PC-3 (cell line): ENCODE results near the gene ZBTB48. TPM values are rescaled to one million over a fixed set of nuclear protein-coding genes. Genes with fewer than 3 reads are reported as not detected.

ENCODE experiments used
- ATAC-seq: fragments of 200-7000 bp; cut with Tn5 transposase; 2 replicates; pipeline ENCODE4 v1.9.1; 2020; ENCODE audit warnings: mild to moderate bottlenecking, moderate library complexity
- BruUV-seq: library from RNA; stranded (reverse); fragments of 400-500 nt; replicated peaks from 2 replicates; lab custom pipeline; 2021; lab: Mats Ljungman, UMichigan
- CTCF ChIA-PET: fragments of 300-600 bp; sonication (Branson Sonifier 250); formaldehyde crosslinking; loops from one replicate; lab custom pipeline; 2022; ENCODE audit warnings: antibody characterized with exemption; lab: Charles Lee
- POLR2A ChIA-PET: fragments of 300-600 bp; sonication (Branson Sonifier 250); formaldehyde crosslinking; loops from one replicate; lab custom pipeline; 2022; ENCODE audit warnings: antibody characterized with exemption; ENCODE audit not compliant: unreplicated experiment; lab: Charles Lee
- DNase-seq: peaks from one replicate; pipeline ENCODE4 v3.0.0-alpha.2; 2015
- H2AFZ ChIP-seq: fragments of 300-600 bp; sonication (generic); 2 replicates; pipeline ENCODE4 v1.6.0; 2016; ENCODE audit warnings: antibody characterized with exemption, low read length
- H3F3A ChIP-seq: fragments of 300-600 bp; sonication (generic); one replicate; pipeline ENCODE4 v1.6.0; 2017; ENCODE audit warnings: antibody characterized with exemption, low read length, control low read depth, mild to moderate bottlenecking; ENCODE audit not compliant: unreplicated experiment
- H3K27ac ChIP-seq: fragments of 300-600 bp; sonication (generic); 2 replicates; pipeline ENCODE4 v1.5.1; 2016; ENCODE audit warnings: mild to moderate bottlenecking, low read length
- H3K27me3 ChIP-seq: fragments of 300-600 bp; sonication (generic); 2 replicates; pipeline ENCODE4 v1.6.1; 2016; ENCODE audit warnings: low read length, mixed read lengths
- H3K36me3 ChIP-seq: fragments of 300-600 bp; sonication (generic); 2 replicates; pipeline ENCODE4 v1.6.1; 2016; ENCODE audit warnings: low read depth, mixed run types, low read length, mixed read lengths
- H3K4me1 ChIP-seq: fragments of 300-600 bp; sonication (generic); 2 replicates; pipeline ENCODE4 v1.5.1; 2016; ENCODE audit warnings: low read length; ENCODE audit not compliant: insufficient read depth
- H3K4me2 ChIP-seq: fragments of 300-600 bp; sonication (generic); 2 replicates; pipeline ENCODE4 v1.6.0; 2016; ENCODE audit warnings: low read length
- H3K4me3 ChIP-seq: fragments of 300-600 bp; sonication (generic); 2 replicates; pipeline ENCODE4 v1.5.1; 2016; ENCODE audit warnings: mild to moderate bottlenecking, low read length, mixed read lengths
- H3K79me2 ChIP-seq: fragments of 300-600 bp; sonication (generic); 2 replicates; pipeline ENCODE4 v1.6.1; 2017; ENCODE audit warnings: low read length, mixed read lengths
- H3K9ac ChIP-seq: fragments of 300-600 bp; sonication (generic); 2 replicates; pipeline ENCODE4 v1.6.0; 2016; ENCODE audit warnings: mild to moderate bottlenecking, low read length
- H3K9me2 ChIP-seq: fragments of 300-600 bp; sonication (generic); replicated peaks from 2 replicates; pipeline ENCODE4 v1.6.1; 2016; ENCODE audit warnings: mixed run types, low read length, mixed read lengths
- H3K9me3 ChIP-seq: fragments of 300-600 bp; sonication (generic); 2 replicates; pipeline ENCODE4 v1.6.1; 2016; ENCODE audit warnings: low read length, mixed read lengths
- H4K20me1 ChIP-seq: fragments of 300-600 bp; sonication (generic); 2 replicates; pipeline ENCODE4 v1.6.1; 2016; ENCODE audit warnings: low read length, mixed read lengths
- EZH2 ChIP-seq: fragments of 300-600 bp; sonication (generic); IDR thresholded peaks from one replicate; pipeline ENCODE4 v1.6.1; 2017; ENCODE audit warnings: antibody characterized with exemption, mild to moderate bottlenecking, low read length; ENCODE audit not compliant: unreplicated experiment
- EZH2phosphoT487 ChIP-seq: fragments of 300-600 bp; sonication (generic); IDR thresholded peaks from 2 replicates; pipeline ENCODE4 v1.6.1; 2018; ENCODE audit warnings: mild to moderate bottlenecking, antibody characterized with exemption, low read length, borderline replicate concordance
- intact Hi-C: fragments of 100-400 bp; cut with micrococcal nuclease; formaldehyde crosslinking; loops from 2 replicates; pipeline ENCODE4 v1.9.0; 2023
- total RNA-seq: library from RNA; depleted of rRNA; stranded (reverse); fragments of >200 nt; gene quantifications from 2 replicates; pipeline ENCODE4 v1.2.3, GENCODE V29; 2014
- TF ChIP-seq, protein P1 (sequence below): fragments of 300-600 bp; sonication (generic); conservative IDR thresholded peaks from 2 replicates; pipeline ENCODE4 v1.5.1; 2017; ENCODE audit warnings: antibody characterized with exemption, low read depth, mild to moderate bottlenecking, low read length

The ZBTB48 gene
- total RNA-seq, 1 experiment from 2014 or later = 47.2 TPM

- DNase-seq = no peak
- Histone ChIP-seq H3K9ac (no peak overlapping the region), H3K27ac (no peak overlapping the region), H4K20me1 (0 out of 2 replicates have a peak, but pooled peaks cover 3% of the 10 kb centered on the region), H3K4me2 (no peak overlapping the region), H3K4me3 (no peak overlapping the region), H3K79me2 (peaks cover 54% of the 10 kb centered on the region), H3K27me3 (no peaks in the 10 kb centered on the region), H3F3A (peaks cover 5% of the 10 kb centered on the region), H3K9me2 (no peaks in the 10 kb centered on the region), H3K4me1 (peaks cover 13% of the 10 kb centered on the region), H3K36me3 (peaks cover 45% of the 10 kb centered on the region), H3K9me3 (no peaks in the 10 kb centered on the region), H2AFZ (no peak overlapping the region)
- no peak for TF ChIP-seq EZH2
- TF ChIP-seq EZH2phosphoT487 = no peak
- TF ChIP-seq, protein P1, sequence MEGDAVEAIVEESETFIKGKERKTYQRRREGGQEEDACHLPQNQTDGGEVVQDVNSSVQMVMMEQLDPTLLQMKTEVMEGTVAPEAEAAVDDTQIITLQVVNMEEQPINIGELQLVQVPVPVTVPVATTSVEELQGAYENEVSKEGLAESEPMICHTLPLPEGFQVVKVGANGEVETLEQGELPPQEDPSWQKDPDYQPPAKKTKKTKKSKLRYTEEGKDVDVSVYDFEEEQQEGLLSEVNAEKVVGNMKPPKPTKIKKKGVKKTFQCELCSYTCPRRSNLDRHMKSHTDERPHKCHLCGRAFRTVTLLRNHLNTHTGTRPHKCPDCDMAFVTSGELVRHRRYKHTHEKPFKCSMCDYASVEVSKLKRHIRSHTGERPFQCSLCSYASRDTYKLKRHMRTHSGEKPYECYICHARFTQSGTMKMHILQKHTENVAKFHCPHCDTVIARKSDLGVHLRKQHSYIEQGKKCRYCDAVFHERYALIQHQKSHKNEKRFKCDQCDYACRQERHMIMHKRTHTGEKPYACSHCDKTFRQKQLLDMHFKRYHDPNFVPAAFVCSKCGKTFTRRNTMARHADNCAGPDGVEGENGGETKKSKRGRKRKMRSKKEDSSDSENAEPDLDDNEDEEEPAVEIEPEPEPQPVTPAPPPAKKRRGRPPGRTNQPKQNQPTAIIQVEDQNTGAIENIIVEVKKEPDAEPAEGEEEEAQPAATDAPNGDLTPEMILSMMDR = no peak
- ATAC-seq = no peak
- intact Hi-C loops = no loop called here
- ChIA-PET POLR2A (no interaction called here), CTCF (no interaction called here)
- no TSS peak for BruUV-seq
These were observed 43.6 kb downstream of the ZBTB48 start for GRCh38 chr1:6623269-6623965.

GRCh38 chr1:6624710-6625583 is 45.2 kb downstream of the ZBTB48 start, which contains the start of gene THAP3:
Gene THAP3, plus strand, starts transcription at chr1:6624868. Its CDS starts 351 bp downstream, at chr1:6625219.
- Histone ChIP-seq H3K27me3 (no peaks in the 10 kb centered on the region), H4K20me1 (0 out of 2 replicates have a peak, but pooled peaks cover 3% of the 10 kb centered on the region), H3F3A (peaks cover 5% of the 10 kb centered on the region), H3K4me3 (peak within 1 kb of the TSS; percentile 89), H2AFZ (peak within 1 kb of the TSS; percentile 59), H3K4me1 (peaks cover 13% of the 10 kb centered on the region), H3K9me2 (no peaks in the 10 kb centered on the region), H3K79me2 (peaks cover 44% of the 10 kb centered on the region), H3K9me3 (no peaks in the 10 kb centered on the region), H3K9ac (peak within 1 kb of the TSS; percentile 85), H3K4me2 (peak within 1 kb of the TSS; percentile 77), H3K36me3 (peaks cover 39% of the 10 kb centered on the region), H3K27ac (peak within 1 kb of the TSS; percentile 8)
- POLR2A ChIA-PET = interaction anchor here (0.6 to 0.7 kb wide), 3 partner anchors 9 to 25 kb away, joined by 3 to 6 read pairs (median 3); no protein-coding TSS in a partner anchor
- no TSS peak for BruUV-seq
- TF ChIP-seq, protein P1 = no peak
- no peak for TF ChIP-seq EZH2phosphoT487
- no peak for TF ChIP-seq EZH2
- CTCF ChIA-PET = interaction anchor here (0.7 kb wide), 1 partner anchor 21 kb away, joined by 7 read pairs; no protein-coding TSS in a partner anchor
- peak; percentile 86 for DNase-seq
- ATAC-seq = peak; percentile 84
- intact Hi-C loops = loop anchor here (1.0 to 5.0 kb wide), 3 partner anchors 12 to 138 kb away; partner anchors contain the start of gene PHF13
